ENCODE measurements around the gene MPZL1.

GRCh38 chr1:167748906-167749305, 27.1 kb downstream of the MPZL1 start:
- no peak for TF ChIP-seq SCMH1 (CRISPR knock-in tag; IDR thresholded peaks at IDR 0.05; ENCODE audit: borderline replicate concordance)
- no peak for TF ChIP-seq SMAD3 (CRISPR knock-in tag; IDR thresholded peaks at IDR 0.05)
- no peak for TF ChIP-seq ZNF253 (CRISPR knock-in tag; IDR thresholded peaks at IDR 0.05; ENCODE audit: borderline replicate concordance)
- no peak for TF ChIP-seq ZNF432 (CRISPR knock-in tag; IDR thresholded peaks at IDR 0.05; ENCODE audit: borderline replicate concordance)
- no peak for TF ChIP-seq CTCF (CRISPR knock-in tag; IDR thresholded peaks at IDR 0.05)
- TF ChIP-seq ELK4 (CRISPR knock-in tag; IDR thresholded peaks at IDR 0.05; ENCODE audit: borderline replicate concordance) = no peak
- TF ChIP-seq STAT6 (CRISPR knock-in tag; IDR thresholded peaks at IDR 0.05; ENCODE audit: borderline replicate concordance) = no peak
- no peak for TF ChIP-seq EP300 (IDR thresholded peaks at IDR 0.05; ENCODE audit: low read depth in 2 of 2, low read length in 2 of 2)
- no peak for TF ChIP-seq EP300 (CRISPR knock-in tag; IDR thresholded peaks at IDR 0.05; ENCODE audit: borderline replicate concordance)
- TF ChIP-seq ZNF567 (CRISPR knock-in tag; IDR thresholded peaks at IDR 0.05; ENCODE audit: borderline replicate concordance) = no peak
- TF ChIP-seq ZBTB39 (CRISPR knock-in tag; IDR thresholded peaks at IDR 0.05) = no peak
